BLaER1 (cell line): ENCODE measurements around the gene CCL4L2.
A peak's percentile ranks its signal among the peaks of the same experiment; 100 is the strongest.
"Not testable (repeated sequence)": the region's sequence is repeated elsewhere in the genome, so short reads cannot be mapped to it uniquely, and the experiment has no call there.

Source experiments
- H3K27ac ChIP-seq: shearing (Covaris generic); formaldehyde crosslinking; 2 replicates; pipeline ENCODE4 v1.8.1; 2022
- H3K27me3 ChIP-seq: shearing (Covaris generic); formaldehyde crosslinking; 2 replicates; pipeline ENCODE4 v1.8.1; 2022
- H3K36me3 ChIP-seq: shearing (Covaris generic); formaldehyde crosslinking; 2 replicates; pipeline ENCODE4 v1.8.1; 2022
- H3K4me1 ChIP-seq: shearing (Covaris generic); formaldehyde crosslinking; 2 replicates; pipeline ENCODE4 v1.8.1; 2022
- H3K4me2 ChIP-seq: shearing (Covaris generic); formaldehyde crosslinking; 2 replicates; pipeline ENCODE4 v1.8.1; 2022
- H3K4me3 ChIP-seq: shearing (Covaris generic); formaldehyde crosslinking; 2 replicates; pipeline ENCODE4 v1.8.1; 2022
- H3K9ac ChIP-seq: shearing (Covaris generic); formaldehyde crosslinking; 2 replicates; pipeline ENCODE4 v1.8.1; 2022
- H3K9me3 ChIP-seq: shearing (Covaris generic); formaldehyde crosslinking; 2 replicates; pipeline ENCODE4 v1.8.1; 2022
- H4K20me1 ChIP-seq: shearing (Covaris generic); formaldehyde crosslinking; 2 replicates; pipeline ENCODE4 v1.8.1; 2022
- Cebpa-rat ChIP-seq: shearing (Covaris generic); IDR thresholded peaks from 2 replicates; pipeline ENCODE4 v1.8.1; 2022

The CCL4L2 gene

GRCh38 chr17:36212272-36212605, 1.4 kb downstream of the CCL4L2 start:
- no peak for TF ChIP-seq Cebpa-rat
- Histone ChIP-seq H3K9me3 (no peaks in the 10 kb centered on the region), H3K27ac (no peak overlapping the region), H3K4me3 (no peak overlapping the region), H3K36me3 (no peaks in the 10 kb centered on the region), H3K9ac (no peak overlapping the region), H3K4me2 (peak overlapping the region; percentile 65), H3K4me1 (peaks cover 39% of the 10 kb centered on the region), H4K20me1 (no peaks in the 10 kb centered on the region), H3K27me3 (no peaks in the 10 kb centered on the region)

GRCh38 chr17:36212966-36213365, 2.1 kb downstream of the CCL4L2 start:
- Histone ChIP-seq H3K9ac (no peak overlapping the region), H4K20me1 (no peaks in the 10 kb centered on the region), H3K36me3 (no peaks in the 10 kb centered on the region), H3K27ac (no peak overlapping the region), H3K4me2 (no peak overlapping the region), H3K4me1 (peaks cover 36% of the 10 kb centered on the region), H3K4me3 (no peak overlapping the region), H3K27me3 (no peaks in the 10 kb centered on the region), H3K9me3 (peaks cover 3% of the 10 kb centered on the region)
- TF ChIP-seq Cebpa-rat = no peak

- no peak overlapping the region for H3K9ac ChIP-seq
- H3K36me3 ChIP-seq = no peaks in the 10 kb centered on the region
- no peaks in the 10 kb centered on the region for H4K20me1 ChIP-seq
- no peak for TF ChIP-seq Cebpa-rat
- peaks cover 36% of the 10 kb centered on the region for H3K4me1 ChIP-seq
- no peak overlapping the region for H3K27ac ChIP-seq
- peaks cover 10% of the 10 kb centered on the region for H3K9me3 ChIP-seq
- H3K27me3 ChIP-seq = no peaks in the 10 kb centered on the region
- H3K4me3 ChIP-seq = no peak overlapping the region
- H3K4me2 ChIP-seq = no peak overlapping the region
These were observed 2.8 kb downstream of the CCL4L2 start for GRCh38 chr17:36213695-36214094.

GRCh38 chr17:36214918-36215317, 4.1 kb downstream of the CCL4L2 start:
- peaks cover 14% of the 10 kb centered on the region for H3K9me3 ChIP-seq
- no peaks in the 10 kb centered on the region for H3K27me3 ChIP-seq
- H3K4me1 ChIP-seq = peaks cover 26% of the 10 kb centered on the region
- no peaks in the 10 kb centered on the region for H3K36me3 ChIP-seq
- H3K27ac ChIP-seq = no peak overlapping the region
- H4K20me1 ChIP-seq = no peaks in the 10 kb centered on the region
- H3K4me2 ChIP-seq = no peak overlapping the region
- no peak overlapping the region for H3K4me3 ChIP-seq
- H3K9ac ChIP-seq = no peak overlapping the region
- TF ChIP-seq Cebpa-rat = no peak

DNA sequence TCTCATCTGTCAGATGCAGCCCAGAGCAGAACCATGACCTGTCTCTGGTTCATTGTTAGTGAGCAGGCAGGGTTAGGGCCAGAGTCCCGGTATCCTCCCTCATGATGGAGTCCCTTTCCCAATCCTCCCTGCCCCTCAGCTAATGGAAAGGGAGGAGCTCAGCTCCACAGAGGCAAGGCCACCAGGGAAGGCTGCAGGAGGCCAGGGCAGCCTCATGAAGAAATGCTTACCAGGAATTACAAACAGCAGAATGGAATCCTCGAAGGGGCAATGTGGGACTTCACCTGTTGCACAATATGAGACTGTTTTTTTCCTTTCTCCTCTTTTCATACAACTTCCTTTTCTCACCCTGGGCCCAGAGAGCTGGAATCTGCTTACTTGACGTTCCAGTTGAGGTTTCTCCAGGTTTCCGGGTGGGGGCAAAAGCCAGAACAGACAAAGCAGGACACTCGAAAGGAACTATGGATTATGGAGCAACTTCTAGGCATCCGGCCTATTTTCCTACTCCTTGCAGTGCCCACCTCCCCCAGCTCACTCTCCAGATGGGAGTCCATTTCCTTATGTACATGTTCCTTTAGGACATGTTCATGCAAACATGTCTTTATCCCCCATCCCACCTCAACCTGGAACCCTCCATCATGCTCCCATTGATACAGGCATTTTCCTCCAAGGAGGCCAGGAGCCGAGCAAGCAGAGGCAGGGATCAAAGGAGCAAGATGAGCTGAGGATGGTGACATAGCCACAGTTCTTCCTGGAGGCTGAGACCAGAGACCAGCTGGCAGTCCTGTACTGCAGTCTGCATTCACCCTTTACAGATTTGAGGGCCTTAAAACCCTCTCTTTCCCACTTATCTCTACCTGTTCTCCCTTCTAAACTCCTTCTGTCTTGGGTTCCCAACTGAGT, 4.8 kb downstream of the CCL4L2 start:
- peaks cover 14% of the 10 kb centered on the region for H3K9me3 ChIP-seq
- not testable (repeated sequence) for H3K27me3 ChIP-seq, H3K4me3 ChIP-seq, H4K20me1 ChIP-seq, H3K36me3 ChIP-seq, H3K9ac ChIP-seq, H3K27ac ChIP-seq, H3K4me2 ChIP-seq
- H3K4me1 ChIP-seq = peaks cover 19% of the 10 kb centered on the region

DNA sequence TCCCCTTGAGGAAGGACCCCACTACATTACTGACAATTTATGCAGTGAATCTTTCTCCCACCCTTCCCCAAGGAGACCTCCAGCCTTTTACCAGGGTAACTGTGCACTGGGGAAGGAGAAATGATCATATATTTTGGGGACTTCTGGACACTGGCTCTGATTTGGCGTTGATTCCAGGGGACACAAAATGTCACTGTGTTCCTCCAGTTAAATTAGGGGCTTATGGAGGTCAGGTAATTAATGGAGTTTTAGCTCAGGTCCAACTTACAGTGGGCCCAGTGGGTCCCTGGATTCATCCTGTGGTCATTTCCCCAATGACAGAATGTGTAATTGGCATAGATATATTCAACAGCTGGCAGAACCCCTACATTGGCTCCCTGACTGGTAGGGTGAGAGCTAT, 8.7 kb downstream of the CCL4L2 start:
- H3K36me3 ChIP-seq, H3K4me1 ChIP-seq, H3K4me2 ChIP-seq, H3K9ac ChIP-seq, H3K27ac ChIP-seq, H3K4me3 ChIP-seq, H3K27me3 ChIP-seq, H4K20me1 ChIP-seq: not testable (repeated sequence)
- H3K9me3 ChIP-seq = peaks cover 14% of the 10 kb centered on the region

DNA sequence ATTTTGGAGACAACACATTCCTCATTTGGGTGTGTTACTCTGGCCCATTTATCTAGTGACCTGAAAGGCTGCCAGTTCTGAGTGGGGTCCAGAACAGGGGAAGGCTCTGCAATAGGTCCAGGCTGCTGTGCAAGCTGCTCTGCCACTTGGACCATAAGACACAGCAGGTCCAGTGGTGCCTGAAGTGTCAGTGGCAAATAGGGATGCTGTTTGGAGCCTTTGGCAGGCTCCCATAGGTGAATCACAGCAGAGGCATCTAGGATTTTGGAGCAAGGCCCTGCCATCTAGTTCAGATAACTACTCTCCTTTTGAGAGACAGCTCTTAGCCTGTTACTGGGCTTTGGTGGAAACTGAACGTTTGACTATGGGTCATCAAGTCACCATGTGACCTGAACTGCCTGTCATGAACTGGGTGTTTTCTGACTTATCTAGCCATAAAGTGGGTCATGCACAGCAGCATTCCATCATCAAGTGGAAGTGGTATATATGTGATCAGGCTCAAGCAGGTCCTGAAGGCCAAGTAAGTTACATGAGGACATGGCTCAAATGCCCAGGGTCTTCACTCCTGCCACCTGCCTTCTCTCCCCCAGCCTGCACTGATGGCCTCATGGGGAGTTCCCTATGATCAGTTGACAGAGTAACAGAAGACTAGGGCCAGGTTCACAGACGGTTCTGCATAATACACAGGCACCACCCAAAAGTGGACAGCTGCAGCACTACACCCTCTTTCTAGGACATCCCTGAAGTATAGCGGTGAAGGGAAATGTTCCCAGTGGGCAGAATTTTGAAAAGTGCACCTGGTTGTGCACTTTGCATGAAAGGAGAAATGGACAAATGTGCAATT, 10.1 kb downstream of the CCL4L2 start:
- H3K4me2 ChIP-seq, H3K27ac ChIP-seq: not testable (repeated sequence)

DNA sequence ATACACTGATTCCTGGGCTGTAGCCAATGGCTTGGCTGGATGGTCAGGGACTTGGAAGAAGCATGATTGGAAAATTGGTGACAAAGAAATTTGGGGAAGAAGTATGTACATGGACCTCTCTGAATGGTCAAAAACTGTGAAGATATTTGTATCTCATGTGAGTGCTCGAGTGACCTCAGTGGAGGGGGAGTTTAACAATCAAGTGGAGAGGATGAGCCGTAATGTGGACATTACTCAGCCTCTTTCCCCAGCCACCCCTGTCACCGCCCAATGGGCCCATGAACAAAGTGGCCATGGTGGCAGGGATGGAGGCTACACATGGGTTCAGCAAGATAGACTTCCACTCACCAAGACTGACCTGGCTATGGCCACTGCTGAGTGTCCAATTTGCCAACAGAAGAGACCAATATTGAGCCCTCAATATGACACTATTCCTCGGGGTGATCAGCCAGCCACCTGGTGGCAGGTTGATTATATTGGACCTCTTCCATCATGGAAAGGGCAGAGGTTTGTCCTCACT, 10.8 kb downstream of the CCL4L2 start:
- not testable (repeated sequence) for H3K27me3 ChIP-seq, H3K27ac ChIP-seq

More for the DNA sequence above, 10.1 kb downstream of the CCL4L2 start:
- not testable (repeated sequence) for H3K9ac ChIP-seq, H3K36me3 ChIP-seq, H3K27me3 ChIP-seq, H3K4me3 ChIP-seq, H4K20me1 ChIP-seq, H3K4me1 ChIP-seq
- H3K9me3 ChIP-seq = peaks cover 14% of the 10 kb centered on the region

DNA sequence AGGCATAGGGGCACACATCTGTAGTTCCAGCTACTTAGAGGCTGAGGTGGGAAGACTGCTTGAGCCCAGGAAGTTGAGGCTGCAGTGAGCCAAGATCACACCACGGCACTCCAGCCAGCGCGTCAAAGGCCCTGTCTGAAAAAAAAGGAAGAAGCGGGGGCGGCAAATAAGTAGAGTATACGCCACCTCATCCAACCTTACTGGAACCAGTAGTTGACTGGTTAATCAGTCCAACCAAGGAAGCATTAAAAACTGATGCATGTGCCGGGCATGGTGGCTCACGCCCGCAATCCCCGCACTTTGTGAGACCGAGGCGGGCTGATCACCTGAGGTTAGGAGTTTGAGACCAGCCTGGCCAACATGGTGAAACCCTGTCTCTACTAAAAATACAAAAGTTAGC, 12.1 kb downstream of the CCL4L2 start:
- not testable (repeated sequence) for H3K27ac ChIP-seq, H3K4me1 ChIP-seq, H4K20me1 ChIP-seq, H3K9ac ChIP-seq, H3K4me3 ChIP-seq, H3K36me3 ChIP-seq, H3K27me3 ChIP-seq, H3K4me2 ChIP-seq
- peaks cover 11% of the 10 kb centered on the region for H3K9me3 ChIP-seq

More for the DNA sequence above, 10.8 kb downstream of the CCL4L2 start:
- H4K20me1 ChIP-seq, H3K9ac ChIP-seq, H3K4me2 ChIP-seq, H3K36me3 ChIP-seq, H3K4me1 ChIP-seq, H3K4me3 ChIP-seq: not testable (repeated sequence)
- H3K9me3 ChIP-seq = peaks cover 14% of the 10 kb centered on the region

- H3K27ac ChIP-seq, H3K4me2 ChIP-seq, H3K36me3 ChIP-seq, H3K9me3 ChIP-seq, H3K9ac ChIP-seq, H3K4me3 ChIP-seq, H3K4me1 ChIP-seq, H4K20me1 ChIP-seq, H3K27me3 ChIP-seq: not testable (repeated sequence)
These were observed 18.8 kb downstream of the CCL4L2 start for GRCh38 chr17:36229644-36230043.

DNA sequence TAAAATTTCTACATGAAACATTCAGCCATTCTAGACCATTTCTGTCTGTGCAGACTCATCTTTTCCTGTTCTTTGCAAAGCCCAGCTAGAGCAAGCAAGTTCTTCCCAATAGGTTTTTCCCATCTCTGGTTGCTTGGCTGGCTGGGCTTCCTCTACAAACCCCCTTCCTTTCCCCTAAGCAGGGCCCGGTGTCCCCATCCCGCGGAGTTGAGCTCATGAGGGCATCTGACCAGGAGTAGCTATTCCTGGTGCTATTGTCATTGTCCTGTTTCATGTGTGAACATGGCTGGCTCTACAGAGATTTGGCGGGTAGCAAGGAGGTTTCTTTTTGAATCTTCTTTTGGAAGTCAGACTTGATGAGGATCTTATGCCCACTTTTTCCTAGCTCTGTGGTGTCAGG, 31.2 kb downstream of the CCL4L2 start:
- H3K4me1 ChIP-seq, H3K36me3 ChIP-seq, H3K9me3 ChIP-seq, H4K20me1 ChIP-seq, H3K27me3 ChIP-seq, H3K9ac ChIP-seq, H3K27ac ChIP-seq, H3K4me3 ChIP-seq, H3K4me2 ChIP-seq: not testable (repeated sequence)
